Subcutaneous adipose tissue (tissue), 4 donors: ENCODE results near the gene HMGCS2. TPM values are rescaled to one million over a fixed set of nuclear protein-coding genes. Genes with fewer than 3 reads are reported as not detected.

Experiments
- CTCF ChIP-seq: fragments of 450-650 bp; IDR thresholded peaks from one replicate; pipeline ENCODE4 v1.5.1; 2016; ENCODE audit warnings: low read depth, mild to moderate bottlenecking, control low read depth, antibody characterized with exemption, moderate library complexity
- total RNA-seq, 4 donors: library from RNA; depleted of rRNA; stranded (reverse); fragments of >200 nt; gene quantifications; one replicate each; pipeline ENCODE4 v1.1.0, GENCODE V29; 2016

HMGCS2 gene
- total RNA-seq, 4 donors from 2014 or later = 0.34 to 0.49 TPM; not detected in 2

- TF ChIP-seq CTCF = no peak
These were observed 32.1 kb downstream of the HMGCS2 start for GRCh38 chr1:119736649-119737039.

GRCh38 chr1:119735217-119735616 is 33.5 kb downstream of the HMGCS2 start:
- TF ChIP-seq CTCF = no peak

GRCh38 chr1:119733754-119734153 is 35.0 kb downstream of the HMGCS2 start:
- no peak for TF ChIP-seq CTCF

- TF ChIP-seq CTCF = no peak
These were observed 36.1 kb downstream of the HMGCS2 start for GRCh38 chr1:119732465-119733168.

GRCh38 chr1:119731741-119732430 is 36.8 kb downstream of the HMGCS2 start:
- no peak for TF ChIP-seq CTCF

- no peak for TF ChIP-seq CTCF
These were observed 37.6 kb downstream of the HMGCS2 start for GRCh38 chr1:119731060-119731459.

GRCh38 chr1:119729044-119729443 is 39.7 kb downstream of the HMGCS2 start:
- no peak for TF ChIP-seq CTCF
